A673 (cell line): ENCODE measurements around the gene MCUR1. TPM values are rescaled to one million over a fixed set of nuclear protein-coding genes. Genes with fewer than 3 reads are reported as not detected.

Experiments used
- BruUV-seq: library from RNA; stranded (reverse); fragments of 400-500 nt; replicated peaks from 2 replicates; lab custom pipeline; 2021; lab: Mats Ljungman, UMichigan
- CTCF ChIA-PET: fragments of 300-600 bp; sonication (Branson Sonifier 250); formaldehyde crosslinking; loops from one replicate; lab custom pipeline; 2022; ENCODE audit warnings: antibody characterized with exemption; lab: Charles Lee
- POLR2A ChIA-PET: fragments of 300-600 bp; sonication (Branson Sonifier 250); formaldehyde crosslinking; loops from one replicate; lab custom pipeline; 2022; ENCODE audit warnings: antibody characterized with exemption; ENCODE audit not compliant: low non-redundant PET; lab: Charles Lee
- DNase-seq: peaks from one replicate; pipeline ENCODE4 v3.0.0-alpha.2; 2015; ENCODE audit warnings: low spot score
- H3K27ac ChIP-seq: fragments of 200-600 bp; sonication (generic); 2 replicates; pipeline ENCODE4 v1.5.1; 2016; ENCODE audit warnings: mixed run types, low read depth, mild to moderate bottlenecking, mixed read lengths, antibody characterized with exemption, low read length; ENCODE audit not compliant: poor library complexity, severe bottlenecking
- H3K27me3 ChIP-seq: fragments of 200-600 bp; sonication (generic); replicated peaks from 2 replicates; pipeline ENCODE4 v1.6.1; 2017; ENCODE audit warnings: mixed run types, low read depth, mild to moderate bottlenecking, mixed read lengths, antibody characterized with exemption, low read length; ENCODE audit not compliant: insufficient read depth, poor library complexity
- H3K36me3 ChIP-seq: fragments of 200-600 bp; sonication (generic); 2 replicates; pipeline ENCODE4 v1.6.1; 2016; ENCODE audit warnings: mixed run types, mild to moderate bottlenecking, mixed read lengths, antibody characterized with exemption, low read length; ENCODE audit not compliant: insufficient read depth, poor library complexity, severe bottlenecking
- H3K4me1 ChIP-seq: fragments of 200-600 bp; sonication (generic); 2 replicates; pipeline ENCODE4 v1.6.1; 2017; ENCODE audit warnings: mixed run types, mild to moderate bottlenecking, mixed read lengths, antibody characterized with exemption, low read length; ENCODE audit not compliant: insufficient read depth, poor library complexity, severe bottlenecking
- H3K4me3 ChIP-seq: fragments of 200-600 bp; sonication (generic); 2 replicates; pipeline ENCODE4 v1.5.1; 2016; ENCODE audit warnings: low read depth, mixed run types, mild to moderate bottlenecking, mixed read lengths, low read length; ENCODE audit not compliant: poor library complexity, severe bottlenecking
- H3K9me3 ChIP-seq: fragments of 200-600 bp; sonication (generic); 2 replicates; pipeline ENCODE4 v1.6.1; 2016; ENCODE audit warnings: mixed run types, low read depth, mild to moderate bottlenecking, mixed read lengths, antibody characterized with exemption, low read length; ENCODE audit not compliant: poor library complexity, severe bottlenecking
- EZH2 ChIP-seq: fragments of 200-600 bp; sonication (generic); IDR thresholded peaks from 2 replicates; pipeline ENCODE4 v1.6.1; 2017; ENCODE audit warnings: borderline replicate concordance, low read depth, mild to moderate bottlenecking, mixed read lengths, antibody characterized with exemption, low read length; ENCODE audit not compliant: poor library complexity, severe bottlenecking
- intact Hi-C: fragments of 100-400 bp; cut with micrococcal nuclease; formaldehyde crosslinking; loops from one replicate; pipeline ENCODE4 v1.10.0; 2022; ENCODE audit not compliant: unreplicated experiment
- total RNA-seq: library from RNA; stranded (reverse); gene quantifications from 2 replicates; pipeline ENCODE4 v1.2.3, GENCODE V29; 2021
- TF ChIP-seq, protein P1 (sequence below): fragments of 300-800, 200-600 bp; sonication (generic); conservative IDR thresholded peaks from 2 replicates; pipeline ENCODE4 v1.5.1; 2017; ENCODE audit warnings: low read depth, mild to moderate bottlenecking, antibody characterized with exemption, low read length, moderate library complexity, mixed read lengths

The MCUR1 gene
- total RNA-seq, 1 experiment from 2014 or later, result 56.6 TPM

DNA sequence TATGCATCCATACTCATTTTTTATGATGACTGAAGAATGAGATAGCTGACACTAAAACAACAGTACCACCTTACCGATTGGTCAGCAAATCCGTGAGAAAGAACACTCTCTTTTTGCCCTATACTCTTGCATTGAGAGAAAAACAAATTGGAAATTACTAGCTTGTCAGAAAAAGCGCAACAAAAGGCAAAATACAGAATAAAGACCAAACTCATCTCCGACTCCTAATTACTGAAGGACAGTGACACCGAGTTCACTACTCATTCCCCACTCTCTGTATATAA lies 2.1 kb downstream of the MCUR1 start:
- H3K4me3 ChIP-seq, result peak overlapping the region; percentile 92
- no peak for DNase-seq
- no peaks in the 10 kb centered on the region for H3K36me3 ChIP-seq
- H3K27ac ChIP-seq, result no peak overlapping the region
- no peak for TF ChIP-seq EZH2
- TF ChIP-seq, protein P1, sequence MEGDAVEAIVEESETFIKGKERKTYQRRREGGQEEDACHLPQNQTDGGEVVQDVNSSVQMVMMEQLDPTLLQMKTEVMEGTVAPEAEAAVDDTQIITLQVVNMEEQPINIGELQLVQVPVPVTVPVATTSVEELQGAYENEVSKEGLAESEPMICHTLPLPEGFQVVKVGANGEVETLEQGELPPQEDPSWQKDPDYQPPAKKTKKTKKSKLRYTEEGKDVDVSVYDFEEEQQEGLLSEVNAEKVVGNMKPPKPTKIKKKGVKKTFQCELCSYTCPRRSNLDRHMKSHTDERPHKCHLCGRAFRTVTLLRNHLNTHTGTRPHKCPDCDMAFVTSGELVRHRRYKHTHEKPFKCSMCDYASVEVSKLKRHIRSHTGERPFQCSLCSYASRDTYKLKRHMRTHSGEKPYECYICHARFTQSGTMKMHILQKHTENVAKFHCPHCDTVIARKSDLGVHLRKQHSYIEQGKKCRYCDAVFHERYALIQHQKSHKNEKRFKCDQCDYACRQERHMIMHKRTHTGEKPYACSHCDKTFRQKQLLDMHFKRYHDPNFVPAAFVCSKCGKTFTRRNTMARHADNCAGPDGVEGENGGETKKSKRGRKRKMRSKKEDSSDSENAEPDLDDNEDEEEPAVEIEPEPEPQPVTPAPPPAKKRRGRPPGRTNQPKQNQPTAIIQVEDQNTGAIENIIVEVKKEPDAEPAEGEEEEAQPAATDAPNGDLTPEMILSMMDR, result no peak
- BruUV-seq, result no TSS peak
- H3K9me3 ChIP-seq, result no peaks in the 10 kb centered on the region
- intact Hi-C loops, result no loop called here
- peaks cover 14% of the 10 kb centered on the region for H3K4me1 ChIP-seq
- ChIA-PET POLR2A (no interaction called here), CTCF (interaction anchor here (0.6 kb wide), 1 partner anchor 67 kb away, joined by 3 read pairs; no protein-coding TSS in a partner anchor)
- no peaks in the 10 kb centered on the region for H3K27me3 ChIP-seq

DNA sequence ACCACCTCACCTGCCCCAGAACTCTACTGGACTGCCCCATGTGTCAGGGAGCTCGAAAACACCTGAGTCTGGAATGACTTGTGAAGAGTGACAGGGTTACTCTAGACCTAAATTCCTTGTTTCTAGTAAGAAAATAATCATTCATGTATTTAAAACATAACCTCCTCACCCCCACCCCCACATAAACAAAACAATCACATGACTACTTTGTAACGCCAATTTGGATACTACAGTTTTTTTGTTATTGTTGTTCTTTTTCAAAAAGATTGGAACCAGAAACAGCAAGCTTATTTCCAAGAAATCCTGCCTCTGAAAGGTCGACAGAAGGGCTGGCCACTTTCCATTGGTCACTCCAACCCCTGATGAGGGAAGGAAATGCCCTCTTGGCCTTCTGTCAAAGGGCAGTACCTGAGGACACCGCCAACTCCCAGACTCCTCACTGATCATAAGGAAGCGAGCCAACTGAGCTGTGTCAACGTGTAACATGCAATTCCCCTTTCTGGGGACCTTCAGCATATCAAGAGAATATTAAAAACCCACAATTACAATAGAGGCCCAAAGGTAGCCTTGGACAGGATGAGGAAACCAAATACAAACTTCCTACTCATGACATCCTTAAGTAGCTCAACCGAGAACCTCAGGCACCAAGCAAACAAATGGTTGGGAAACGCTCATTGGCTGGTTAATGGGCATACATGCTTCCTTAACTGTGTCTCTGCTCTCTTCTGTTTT lies 2.6 kb downstream of the MCUR1 start:
- no peaks in the 10 kb centered on the region for H3K27me3 ChIP-seq
- H3K4me3 ChIP-seq, result no peak overlapping the region
- CTCF ChIA-PET, result interaction anchor here (0.6 kb wide), 1 partner anchor 67 kb away, joined by 3 read pairs; no protein-coding TSS in a partner anchor
- no peaks in the 10 kb centered on the region for H3K9me3 ChIP-seq
- H3K4me1 ChIP-seq, result peaks cover 14% of the 10 kb centered on the region
- DNase-seq, result no peak
- TF ChIP-seq EZH2, result no peak
- TF ChIP-seq, protein P1, result no peak
- POLR2A ChIA-PET, result no interaction called here
- peaks cover 1% of the 10 kb centered on the region for H3K36me3 ChIP-seq
- H3K27ac ChIP-seq, result no peak overlapping the region
- BruUV-seq, result no TSS peak
- intact Hi-C loops, result no loop called here

DNA sequence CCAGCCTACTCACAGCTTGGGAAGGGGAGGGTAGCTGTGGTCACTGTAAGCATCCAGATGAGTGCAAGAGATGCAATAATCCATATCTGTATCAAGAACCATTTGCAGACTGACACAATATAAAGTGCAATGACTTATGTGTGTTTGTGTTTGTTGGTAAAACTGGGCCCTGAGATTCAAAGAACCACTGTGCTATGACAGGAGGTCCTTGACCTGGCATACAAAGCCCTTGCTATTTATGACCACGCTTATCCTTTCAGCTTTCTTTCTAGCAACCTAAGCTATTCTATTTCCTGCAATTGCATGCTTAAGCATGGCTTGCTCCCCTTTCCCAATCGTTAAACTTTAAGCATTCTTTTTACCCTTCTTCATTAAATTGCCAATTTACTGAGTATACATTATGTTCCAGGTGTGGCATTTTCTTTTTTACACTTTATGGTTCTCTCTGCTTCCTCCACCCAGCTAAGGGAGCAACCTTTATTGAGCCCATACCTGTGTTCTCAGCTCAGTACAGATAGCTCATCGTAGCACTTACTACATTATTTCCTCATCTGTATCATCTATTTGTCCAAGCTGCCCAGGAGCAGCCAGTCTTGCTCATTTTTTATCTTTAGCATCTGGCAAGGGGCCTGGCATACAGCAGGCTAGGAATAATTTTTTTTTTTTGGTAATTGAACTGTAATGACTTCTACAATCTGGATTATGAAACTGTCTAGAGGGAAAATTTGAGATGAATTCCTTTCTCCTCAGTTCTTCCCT lies 3.5 kb downstream of the MCUR1 start:
- Histone ChIP-seq H3K27me3 (no peaks in the 10 kb centered on the region), H3K27ac (no peak overlapping the region), H3K36me3 (peaks cover 8% of the 10 kb centered on the region), H3K4me3 (no peak overlapping the region), H3K4me1 (peaks cover 14% of the 10 kb centered on the region), H3K9me3 (no peaks in the 10 kb centered on the region)
- no peak for DNase-seq
- CTCF ChIA-PET, result no interaction called here
- POLR2A ChIA-PET, result no interaction called here
- no TSS peak for BruUV-seq
- intact Hi-C loops, result no loop called here
- TF ChIP-seq, protein P1, result no peak
- TF ChIP-seq EZH2, result no peak
